ENCODE measurements around the gene PPP2R3C.
A peak's percentile ranks its signal among the peaks of the same experiment; 100 is the strongest.
"Not testable (repeated sequence)": the region's sequence is repeated elsewhere in the genome, so short reads cannot be mapped to it uniquely, and the experiment has no call there.

The PPP2R3C gene

DNA sequence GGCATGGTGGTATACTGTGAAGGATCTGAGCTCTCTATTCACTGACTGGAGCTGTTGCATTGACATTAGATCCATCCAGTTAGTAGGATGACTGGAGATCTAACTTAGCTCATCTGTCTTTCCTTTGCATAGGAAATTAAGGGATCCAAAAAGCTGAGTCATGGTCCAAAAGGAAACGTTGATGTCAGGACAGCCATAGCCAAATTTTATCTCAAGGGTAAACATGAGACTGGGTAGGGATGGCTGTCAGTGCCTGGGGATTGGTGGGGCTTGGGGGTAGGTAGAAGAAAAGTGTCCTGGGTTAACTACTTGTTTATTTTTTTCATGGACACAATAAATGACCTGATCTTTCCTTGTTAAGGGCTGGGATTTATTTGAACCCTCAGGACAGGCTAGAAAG is 71.1 kb downstream of the PPP2R3C start:
- no peak for DNase-seq

- no peak for DNase-seq
Observed at GRCh38 chr14:35047976-35048513, 73.7 kb downstream of the PPP2R3C start.

DNA sequence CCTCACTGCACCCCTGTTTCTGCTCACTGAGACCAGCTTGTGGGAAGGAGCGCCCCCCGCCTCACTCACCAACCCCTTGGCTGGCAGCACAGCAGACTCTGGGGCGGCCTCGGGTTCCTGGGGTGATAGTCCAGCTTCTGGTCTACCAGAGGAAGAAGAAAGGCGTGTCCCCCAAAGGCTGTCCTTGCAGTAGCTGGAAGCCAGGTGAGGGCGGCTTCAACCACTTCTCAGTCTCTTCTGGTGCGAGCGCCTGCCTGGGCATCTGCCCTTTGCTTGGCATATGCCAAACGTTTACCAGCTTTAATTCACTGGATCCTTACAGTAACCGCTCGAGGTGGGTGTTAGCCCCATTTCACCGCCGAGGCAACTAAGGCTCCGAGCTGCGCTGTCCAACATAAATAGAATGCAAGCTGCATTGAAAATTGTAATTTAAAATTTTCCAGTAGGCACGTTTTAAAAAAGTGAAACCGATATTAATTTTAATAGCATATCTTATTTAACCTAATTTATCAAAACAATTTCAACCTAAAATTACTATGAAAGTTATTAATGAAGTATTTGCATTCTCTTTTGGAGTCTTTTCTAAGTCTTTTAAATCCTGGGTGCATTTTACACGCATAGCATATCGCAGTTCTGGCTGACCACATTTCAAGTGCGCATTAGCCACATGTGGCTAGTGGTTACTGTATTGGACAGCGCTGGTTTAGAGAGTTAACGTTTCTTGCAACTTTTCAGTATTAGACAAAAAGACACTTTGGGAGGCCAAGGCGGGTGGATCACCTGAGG is 74.8 kb downstream of the PPP2R3C start:
- DNase-seq, result no peak

- DNase-seq, result peak; percentile 99
Observed at GRCh38 chr14:35046048-35046750, 75.6 kb downstream of the PPP2R3C start, which contains the start of gene FAM177A1. Gene FAM177A1, plus strand, starts transcription at chr14:35046272. Its CDS starts 192 bp downstream, at chr14:35046464.

DNA sequence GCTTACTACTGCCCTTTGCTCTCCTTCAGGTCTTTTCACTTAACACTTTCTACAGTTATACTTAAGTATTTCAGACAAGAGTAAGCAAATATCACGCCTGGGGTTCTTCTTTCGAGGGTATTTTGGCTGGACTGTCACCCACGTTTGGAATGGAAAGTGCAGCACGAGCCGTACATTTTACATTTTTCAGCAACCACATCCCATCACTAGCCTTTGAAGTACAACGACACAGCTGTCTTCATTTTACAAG is 76.1 kb downstream of the PPP2R3C start:
- no peak for DNase-seq

- DNase-seq, result no peak
Observed at GRCh38 chr14:35044939-35045797, 76.6 kb downstream of the PPP2R3C start.

DNA sequence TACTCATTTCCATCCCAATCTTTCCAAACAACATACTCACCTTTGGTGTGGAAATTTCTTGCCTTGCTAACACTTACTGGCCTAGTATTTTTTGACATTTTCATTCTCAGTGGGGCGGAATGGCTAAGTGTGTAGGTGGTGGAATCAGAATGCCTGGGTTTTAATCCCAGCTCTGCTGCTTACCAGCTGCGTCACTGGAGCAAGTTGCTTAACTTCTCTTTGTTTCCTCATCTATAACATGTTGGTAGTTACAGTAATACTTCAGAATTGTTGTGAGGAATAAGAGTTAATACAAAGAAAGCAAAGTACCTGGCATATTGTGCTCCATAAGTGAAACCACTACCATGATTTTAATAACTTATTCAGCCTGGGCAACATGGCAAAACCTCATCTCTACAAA is 78.7 kb downstream of the PPP2R3C start:
- no peak for DNase-seq

GRCh38 chr14:35042632-35043031 is 79.2 kb downstream of the PPP2R3C start:
- no peak for DNase-seq

- DNase-seq, result not testable (repeated sequence)
Observed at GRCh38 chr14:35038312-35038711, 83.5 kb downstream of the PPP2R3C start.
